IgD-negative memory B cell (primary cell): ENCODE measurements around the gene IDH2. TPM values are rescaled to one million over a fixed set of nuclear protein-coding genes. Genes with fewer than 3 reads are reported as not detected.
A peak's percentile ranks its signal among the peaks of the same experiment; 100 is the strongest.
"Not testable (repeated sequence)": the region's sequence is repeated elsewhere in the genome, so short reads cannot be mapped to it uniquely, and the experiment has no call there.

Experiments
- H3K27ac Mint-ChIP-seq, 3 donors: one replicate each; pipeline ENCODE4 v1.8.0; 2020 to 2022; ENCODE audit warnings: mild to moderate bottlenecking in 3 of 3, mixed read lengths in 3 of 3, moderate library complexity in 1 of 3
- H3K27me3 Mint-ChIP-seq: one replicate; pipeline ENCODE4 v1.8.0; 2021; ENCODE audit warnings: mixed read lengths
- H3K36me3 Mint-ChIP-seq: one replicate; pipeline ENCODE4 v1.8.0; 2020; ENCODE audit warnings: mild to moderate bottlenecking, mixed read lengths
- H3K4me1 Mint-ChIP-seq, 3 donors: one replicate each; pipeline ENCODE4 v1.8.0; 2020 to 2022; ENCODE audit warnings: mixed read lengths in 3 of 3, mild to moderate bottlenecking in 1 of 3
- H3K4me3 Mint-ChIP-seq, 4 donors: one replicate each; pipeline ENCODE4 v1.8.0; 2020 to 2022; ENCODE audit warnings: mild to moderate bottlenecking in 4 of 4, mixed read lengths in 4 of 4, moderate library complexity in 3 of 4
- H3K9me3 Mint-ChIP-seq, 3 donors: one replicate each; pipeline ENCODE4 v1.8.0; 2020 to 2021; ENCODE audit warnings: mixed read lengths in 3 of 3, mild to moderate bottlenecking in 1 of 3
- polyA plus RNA-seq: library from polyadenylated mRNA; unstranded; fragments of 300-500 nt; fragmentation: Illumina TruSeq; gene quantifications from one replicate; pipeline ENCODE4 v1.2.3, GENCODE V29; 2021

IDH2 gene
- 106 TPM for polyA plus RNA-seq

GRCh38 chr15:90101969-90102890 is at the start of gene IDH2:
Gene IDH2 (minus strand): TSS chr15:90102468. CDS start chr15:90102390, 78 bp downstream.
- Mint-ChIP-seq H3K27ac (peak within 1 kb of the TSS; percentile 60 to 96 (median 80)), H3K36me3 (no peaks in the 10 kb centered on the region), H3K4me1 (peaks cover 33 to 42% (median 37%) of the 10 kb centered on the region in 3 donors), H3K27me3 (peaks cover 1% of the 10 kb centered on the region), H3K9me3 (no peaks in the 10 kb centered on the region), H3K4me3 (peak within 1 kb of the TSS; percentile 84 to 93 (median 88))

- not testable (repeated sequence) for H3K4me3 Mint-ChIP-seq, H3K36me3 Mint-ChIP-seq, H3K27me3 Mint-ChIP-seq, H3K4me1 Mint-ChIP-seq, H3K27ac Mint-ChIP-seq, H3K9me3 Mint-ChIP-seq
Observed at GRCh38 chr15:90150551-90150950, 48.3 kb upstream of the IDH2 start.

- no peaks in the 10 kb centered on the region for H3K36me3 Mint-ChIP-seq
- no peaks in the 10 kb centered on the region for H3K9me3 Mint-ChIP-seq
- peak overlapping the region in 1 of 3 donors; percentile 7 for H3K27ac Mint-ChIP-seq
- no peak overlapping the region for H3K4me3 Mint-ChIP-seq
- H3K4me1 Mint-ChIP-seq = peaks cover 0 to 7% (median 2%) of the 10 kb centered on the region in 3 donors
- H3K27me3 Mint-ChIP-seq = no peaks in the 10 kb centered on the region
Observed at GRCh38 chr15:90149609-90150340, 47.5 kb upstream of the IDH2 start.

- H3K4me1 Mint-ChIP-seq, H3K4me3 Mint-ChIP-seq, H3K27me3 Mint-ChIP-seq, H3K9me3 Mint-ChIP-seq, H3K36me3 Mint-ChIP-seq, H3K27ac Mint-ChIP-seq: not testable (repeated sequence)
Observed at GRCh38 chr15:90146198-90146761, 44.0 kb upstream of the IDH2 start.

DNA sequence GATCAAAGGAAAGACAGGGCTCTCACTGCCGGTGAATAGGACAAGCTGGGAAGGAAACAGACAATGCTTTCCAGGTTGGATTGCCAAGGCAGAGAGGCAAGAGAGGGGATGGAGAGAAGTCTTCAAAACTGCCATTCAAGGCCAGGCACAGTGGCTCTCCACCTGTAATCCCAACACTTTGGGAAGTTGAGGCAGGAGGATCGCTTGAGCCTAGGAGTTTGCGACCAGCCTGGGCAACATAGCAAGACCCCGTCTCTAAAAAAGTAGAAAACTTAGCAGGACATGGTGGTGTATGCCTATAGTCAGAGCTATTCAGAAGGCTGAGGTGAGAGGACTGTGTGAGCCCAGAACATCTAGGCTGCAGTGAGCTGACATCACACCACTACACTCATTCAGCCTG is 43.5 kb upstream of the IDH2 start:
- Mint-ChIP-seq H3K36me3 (no peaks in the 10 kb centered on the region), H3K4me1 (peaks cover 0 to 9% (median 5%) of the 10 kb centered on the region in 3 donors), H3K27me3 (peaks cover 4% of the 10 kb centered on the region), H3K4me3 (no peak overlapping the region), H3K9me3 (no peaks in the 10 kb centered on the region), H3K27ac (no peak overlapping the region)

GRCh38 chr15:90145259-90145658 is 43.0 kb upstream of the IDH2 start:
- Mint-ChIP-seq H3K36me3 (no peaks in the 10 kb centered on the region), H3K9me3 (no peaks in the 10 kb centered on the region), H3K4me1 (peaks cover 0 to 9% (median 5%) of the 10 kb centered on the region in 3 donors), H3K27ac (no peak overlapping the region), H3K4me3 (peak overlapping the region in 1 of 4 donors; percentile 68), H3K27me3 (peaks cover 4% of the 10 kb centered on the region)

- H3K36me3 Mint-ChIP-seq = no peaks in the 10 kb centered on the region
- H3K4me3 Mint-ChIP-seq = no peak overlapping the region
- H3K27me3 Mint-ChIP-seq = peaks cover 4% of the 10 kb centered on the region
- peaks cover 0 to 9% (median 2%) of the 10 kb centered on the region in 3 donors for H3K4me1 Mint-ChIP-seq
- peak overlapping the region in 1 of 3 donors; percentile 39 for H3K27ac Mint-ChIP-seq
- H3K9me3 Mint-ChIP-seq = no peaks in the 10 kb centered on the region
Observed at GRCh38 chr15:90143166-90143655, 40.9 kb upstream of the IDH2 start.

DNA sequence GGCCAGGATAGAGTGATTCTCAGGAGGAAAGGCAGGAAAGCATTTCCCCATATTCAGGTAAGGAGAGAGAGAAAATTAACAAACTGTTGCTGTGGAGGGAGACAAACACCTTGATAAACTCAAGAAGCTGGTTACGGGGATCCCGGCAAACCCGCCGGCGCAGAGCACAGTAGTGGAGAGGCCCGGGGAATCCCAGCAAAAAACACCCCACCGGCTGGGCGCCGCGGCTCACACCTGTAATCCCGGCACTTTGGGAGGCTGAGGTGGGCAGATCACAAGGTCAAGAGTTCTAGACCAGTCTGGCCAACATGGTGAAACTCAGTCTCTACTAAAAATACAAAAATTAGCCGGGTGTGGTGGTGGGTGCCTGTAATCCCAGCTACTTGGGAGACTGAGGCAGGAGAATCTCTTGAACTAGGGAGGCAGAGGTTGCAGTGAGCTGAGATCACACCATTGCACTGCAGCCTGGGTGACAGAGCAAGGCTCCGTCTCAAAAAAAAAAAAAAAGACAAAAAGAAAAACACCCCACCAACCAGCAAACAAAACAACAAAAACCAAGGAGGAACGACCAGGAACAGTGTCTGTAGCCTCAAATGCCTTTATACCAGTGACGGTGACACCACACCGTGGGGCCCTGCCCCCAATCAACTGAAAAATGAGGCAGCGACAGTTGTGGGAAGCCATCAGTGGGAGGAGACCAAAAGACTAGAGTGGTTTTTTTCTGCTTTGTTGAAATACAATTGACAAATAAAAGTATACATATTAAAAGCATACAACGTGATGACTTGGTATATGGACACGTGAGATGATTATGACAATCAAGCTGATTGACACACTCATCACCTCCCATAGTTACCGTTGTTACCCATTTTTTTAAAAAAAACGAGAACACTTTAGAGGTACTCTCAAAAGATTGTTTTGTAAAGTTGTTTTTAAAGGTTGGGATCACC is 40.2 kb upstream of the IDH2 start:
- Mint-ChIP-seq H3K4me3 (no peak overlapping the region), H3K9me3 (no peaks in the 10 kb centered on the region), H3K4me1 (peaks cover 0 to 9% (median 2%) of the 10 kb centered on the region in 3 donors), H3K27me3 (peaks cover 4% of the 10 kb centered on the region), H3K27ac (peak overlapping the region in 1 of 3 donors; percentile 39), H3K36me3 (no peaks in the 10 kb centered on the region)

GRCh38 chr15:90141646-90142045 is 39.4 kb upstream of the IDH2 start:
- H3K9me3 Mint-ChIP-seq = no peaks in the 10 kb centered on the region
- peaks cover 0 to 9% (median 2%) of the 10 kb centered on the region in 3 donors for H3K4me1 Mint-ChIP-seq
- no peak overlapping the region for H3K27ac Mint-ChIP-seq
- no peak overlapping the region for H3K4me3 Mint-ChIP-seq
- H3K36me3 Mint-ChIP-seq = no peaks in the 10 kb centered on the region
- peaks cover 4% of the 10 kb centered on the region for H3K27me3 Mint-ChIP-seq

DNA sequence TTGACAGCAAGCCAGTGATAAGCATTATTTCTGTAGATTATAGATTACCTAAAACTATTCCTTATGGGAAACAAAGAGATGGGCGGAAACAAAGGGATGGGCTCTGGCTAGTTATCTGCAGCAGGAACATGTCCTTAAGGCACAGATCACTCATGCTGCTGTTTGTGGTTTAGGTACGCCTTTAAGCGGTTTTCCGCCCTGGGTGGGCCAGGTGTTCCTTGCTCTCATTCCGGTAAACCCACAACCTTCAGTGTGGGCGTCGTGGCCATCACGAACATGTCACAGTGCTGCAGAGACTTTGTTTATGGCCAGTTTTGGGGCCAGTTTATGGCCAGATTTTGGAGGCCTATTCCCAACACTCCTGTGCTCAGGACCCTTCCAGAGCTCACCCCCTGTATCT is 37.3 kb upstream of the IDH2 start:
- H3K36me3 Mint-ChIP-seq, H3K27me3 Mint-ChIP-seq, H3K4me1 Mint-ChIP-seq, H3K4me3 Mint-ChIP-seq, H3K9me3 Mint-ChIP-seq, H3K27ac Mint-ChIP-seq: not testable (repeated sequence)

GRCh38 chr15:90138071-90138833 is 36.0 kb upstream of the IDH2 start:
- no peaks in the 10 kb centered on the region for H3K9me3 Mint-ChIP-seq
- H3K4me1 Mint-ChIP-seq = peaks cover 0 to 7% (median 2%) of the 10 kb centered on the region in 3 donors
- H3K27me3 Mint-ChIP-seq = peaks cover 8% of the 10 kb centered on the region
- no peak overlapping the region for H3K27ac Mint-ChIP-seq
- H3K4me3 Mint-ChIP-seq = no peak overlapping the region
- no peaks in the 10 kb centered on the region for H3K36me3 Mint-ChIP-seq

DNA sequence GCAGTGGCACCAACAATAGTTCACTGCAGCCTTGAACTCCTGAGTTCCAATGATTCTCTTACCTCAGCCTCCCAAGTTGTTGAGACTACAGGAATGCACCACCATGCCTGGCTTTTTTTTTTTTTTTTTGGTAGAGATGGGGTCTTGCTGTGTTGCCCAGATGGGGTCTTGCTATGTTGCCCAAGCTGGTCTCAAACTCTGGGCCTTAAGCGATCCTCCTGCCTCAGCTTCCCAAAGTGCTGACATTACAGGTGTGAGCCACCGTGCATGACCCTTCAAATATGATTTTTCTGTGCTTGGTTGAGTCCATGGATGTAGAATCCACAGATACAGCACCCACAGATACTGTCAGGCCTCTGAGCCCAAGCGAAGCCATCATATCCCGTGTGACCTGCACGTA is 30.2 kb upstream of the IDH2 start:
- peaks cover 4 to 9% (median 8%) of the 10 kb centered on the region in 3 donors for H3K4me1 Mint-ChIP-seq
- no peaks in the 10 kb centered on the region for H3K36me3 Mint-ChIP-seq
- H3K4me3 Mint-ChIP-seq = peak overlapping the region in 1 of 4 donors; percentile 61
- H3K9me3 Mint-ChIP-seq = no peaks in the 10 kb centered on the region
- no peak overlapping the region for H3K27ac Mint-ChIP-seq
- H3K27me3 Mint-ChIP-seq = peaks cover 7% of the 10 kb centered on the region

GRCh38 chr15:90131848-90132247 is 29.6 kb upstream of the IDH2 start:
- no peaks in the 10 kb centered on the region for H3K9me3 Mint-ChIP-seq
- H3K36me3 Mint-ChIP-seq = no peaks in the 10 kb centered on the region
- peaks cover 4 to 9% (median 8%) of the 10 kb centered on the region in 3 donors for H3K4me1 Mint-ChIP-seq
- no peak overlapping the region for H3K4me3 Mint-ChIP-seq
- peaks cover 10% of the 10 kb centered on the region for H3K27me3 Mint-ChIP-seq
- H3K27ac Mint-ChIP-seq = no peak overlapping the region
